OCI-LY1 (cell line): ENCODE results near the gene XPO6.
"Not testable (repeated sequence)": the region's sequence is repeated elsewhere in the genome, so short reads cannot be mapped to it uniquely, and the experiment has no call there.

Experiments used
- H2AFZ ChIP-seq: fragments of 200-600 bp; sonication (generic), shearing (Covaris generic); 2 replicates; pipeline ENCODE4 v1.6.0; 2014; ENCODE audit warnings: antibody characterized with exemption, mild to moderate bottlenecking, low read length
- H3F3A ChIP-seq: fragments of 200-600 bp; sonication (generic), shearing (Covaris generic); 2 replicates; pipeline ENCODE4 v1.6.0; 2014; ENCODE audit warnings: mild to moderate bottlenecking, antibody characterized with exemption, low read length, moderate library complexity; ENCODE audit not compliant: insufficient read depth
- H3K27ac ChIP-seq: fragments of 200-600 bp; sonication (generic); 2 replicates; pipeline ENCODE4 v1.5.1; 2014; ENCODE audit warnings: low read length, mixed run types, mild to moderate bottlenecking, low read depth; ENCODE audit not compliant: poor library complexity, severe bottlenecking
- H3K27me3 ChIP-seq: fragments of 200-600 bp; sonication (generic); 2 replicates; pipeline ENCODE4 v1.6.0; 2014; ENCODE audit warnings: antibody characterized with exemption, mild to moderate bottlenecking, low read length, moderate library complexity; ENCODE audit not compliant: insufficient read depth
- H3K36me3 ChIP-seq: fragments of 200-600 bp; sonication (generic); 2 replicates; pipeline ENCODE4 v1.6.1; 2014; ENCODE audit warnings: mild to moderate bottlenecking, antibody characterized with exemption, low read length, moderate library complexity, mixed read lengths; ENCODE audit not compliant: insufficient read depth
- H3K4me1 ChIP-seq: fragments of 200-600 bp; sonication (generic); 2 replicates; pipeline ENCODE4 v1.5.1; 2014; ENCODE audit warnings: mild to moderate bottlenecking, low read length, moderate library complexity; ENCODE audit not compliant: insufficient read depth, severe bottlenecking
- H3K4me2 ChIP-seq: fragments of 200-600 bp; sonication (generic), shearing (Covaris generic); 2 replicates; pipeline ENCODE4 v1.6.1; 2014; ENCODE audit warnings: low read length
- H3K4me3 ChIP-seq: fragments of 200-600 bp; sonication (generic); 2 replicates; pipeline ENCODE4 v1.5.1; 2014; ENCODE audit warnings: low read length, low read depth, mild to moderate bottlenecking, mixed read lengths; ENCODE audit not compliant: poor library complexity, severe bottlenecking
- H3K79me2 ChIP-seq: fragments of 200-600 bp; shearing (Covaris generic); 2 replicates; pipeline ENCODE4 v1.6.1; 2016; ENCODE audit warnings: mixed run types, low read length, mixed read lengths; ENCODE audit not compliant: insufficient read depth
- H3K9ac ChIP-seq: fragments of 200-600 bp; sonication (generic), shearing (Covaris generic); 2 replicates; pipeline ENCODE4 v1.6.1; 2014; ENCODE audit warnings: mild to moderate bottlenecking, low read length, mixed read lengths
- H3K9me2 ChIP-seq: fragments of 200-600 bp; sonication (generic), shearing (Covaris generic); 2 replicates; pipeline ENCODE4 v1.6.1; 2014; ENCODE audit warnings: low read depth, mild to moderate bottlenecking, low read length, mixed read lengths
- H3K9me3 ChIP-seq: fragments of 200-600 bp; shearing (Covaris generic); 2 replicates; pipeline ENCODE4 v1.6.1; 2014; ENCODE audit warnings: low read length, mixed read lengths
- H4K20me1 ChIP-seq: fragments of 200-600 bp; sonication (generic), shearing (Covaris generic); 2 replicates; pipeline ENCODE4 v1.6.0; 2016; ENCODE audit warnings: mild to moderate bottlenecking, low read length; ENCODE audit not compliant: insufficient read depth
- CTCF ChIP-seq: fragments of 200-600 bp; sonication (generic), shearing (Covaris generic); IDR thresholded peaks from 2 replicates; pipeline ENCODE4 v1.5.1; 2017; ENCODE audit warnings: mild to moderate bottlenecking, antibody characterized with exemption, low read length, moderate library complexity, mixed read lengths
- EZH2 ChIP-seq: fragments of 200-600 bp; sonication (generic), shearing (Covaris generic); IDR thresholded peaks from 2 replicates; pipeline ENCODE4 v1.8.0; 2017; ENCODE audit warnings: borderline replicate concordance, mixed run types, mild to moderate bottlenecking, antibody characterized with exemption, low read length, moderate library complexity, mixed read lengths

XPO6 gene

GRCh38 chr16:28255838-28256237 is 44.1 kb upstream of the XPO6 start:
- Histone ChIP-seq H2AFZ (no peak overlapping the region), H3K9me3 (no peaks in the 10 kb centered on the region), H3K36me3 (no peaks in the 10 kb centered on the region), H3K9ac (no peak overlapping the region), H3K27me3 (peaks cover 6% of the 10 kb centered on the region; the same call in 1 of the 2 replicates), H3K79me2 (no peaks in the 10 kb centered on the region), H3K4me2 (no peak overlapping the region), H3K4me3 (no peak overlapping the region), H3K9me2 (no peaks in the 10 kb centered on the region), H3K27ac (no peak overlapping the region), H3K4me1 (no peaks in the 10 kb centered on the region), H4K20me1 (no peaks in the 10 kb centered on the region), H3F3A (no peaks in the 10 kb centered on the region)
- TF ChIP-seq CTCF: no peak
- TF ChIP-seq EZH2: no peak

DNA sequence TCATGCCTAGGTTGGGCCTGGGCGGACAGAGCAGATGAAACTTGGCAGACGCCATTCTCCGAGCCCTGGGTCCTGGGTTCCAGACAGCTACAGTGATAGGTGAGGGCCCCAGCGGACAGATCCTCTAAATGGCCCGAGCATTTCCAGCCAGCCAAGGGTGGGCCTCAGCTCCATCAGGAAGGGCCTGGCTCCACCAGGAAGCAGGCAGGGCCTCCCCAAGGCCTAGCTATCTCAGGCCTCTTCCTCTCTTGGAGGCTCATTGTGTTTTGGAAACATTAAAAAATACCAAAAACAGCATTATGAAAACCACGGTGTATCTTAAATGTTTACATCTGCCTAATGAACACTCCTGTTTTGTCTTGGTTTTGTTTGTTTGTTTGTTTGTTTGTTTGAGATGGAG is 42.4 kb upstream of the XPO6 start:
- no peak for TF ChIP-seq EZH2
- no peak for TF ChIP-seq CTCF
- Histone ChIP-seq H3F3A (no peaks in the 10 kb centered on the region), H3K4me1 (no peaks in the 10 kb centered on the region), H3K27ac (no peak overlapping the region), H2AFZ (no peak overlapping the region), H3K36me3 (no peaks in the 10 kb centered on the region), H3K9me3 (no peaks in the 10 kb centered on the region), H3K4me2 (no peak overlapping the region), H3K27me3 (peaks cover 6% of the 10 kb centered on the region; the same call in 1 of the 2 replicates), H3K4me3 (no peak overlapping the region), H3K9ac (no peak overlapping the region), H4K20me1 (no peaks in the 10 kb centered on the region), H3K79me2 (no peaks in the 10 kb centered on the region), H3K9me2 (no peaks in the 10 kb centered on the region)

DNA sequence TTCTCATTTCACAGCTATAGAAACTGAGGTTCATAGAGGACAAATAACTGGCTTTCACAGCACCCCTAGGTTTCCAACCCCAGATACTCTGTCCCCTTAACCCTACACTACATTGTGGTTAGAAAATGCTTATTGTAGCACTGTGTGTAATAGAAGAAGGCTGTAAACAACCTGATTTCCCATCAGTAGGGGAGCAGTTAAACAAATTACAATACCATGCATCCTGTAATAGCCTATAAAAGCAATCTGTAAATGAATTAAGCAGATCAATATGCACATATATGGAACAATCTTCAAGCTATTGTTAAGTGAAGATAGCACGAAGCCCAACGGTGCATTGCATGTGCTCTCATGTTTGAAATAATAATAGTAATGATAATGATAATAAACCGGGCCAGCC is 39.2 kb upstream of the XPO6 start:
- no peaks in the 10 kb centered on the region for H3K79me2 ChIP-seq
- no peak overlapping the region for H2AFZ ChIP-seq
- no peak overlapping the region for H3K4me2 ChIP-seq
- H4K20me1 ChIP-seq: no peaks in the 10 kb centered on the region
- H3F3A ChIP-seq: no peaks in the 10 kb centered on the region
- H3K36me3 ChIP-seq: no peaks in the 10 kb centered on the region
- H3K27me3 ChIP-seq: peaks cover 6% of the 10 kb centered on the region; the same call in 1 of the 2 replicates
- no peaks in the 10 kb centered on the region for H3K9me3 ChIP-seq
- no peaks in the 10 kb centered on the region for H3K9me2 ChIP-seq
- H3K4me1 ChIP-seq: no peaks in the 10 kb centered on the region
- TF ChIP-seq EZH2: no peak
- no peak for TF ChIP-seq CTCF
- no peak overlapping the region for H3K9ac ChIP-seq
- H3K27ac ChIP-seq: no peak overlapping the region
- H3K4me3 ChIP-seq: no peak overlapping the region

GRCh38 chr16:28249483-28249882 is 37.7 kb upstream of the XPO6 start:
- not testable (repeated sequence) for H3K9ac ChIP-seq, H3K36me3 ChIP-seq, H3K9me2 ChIP-seq, H3K27me3 ChIP-seq, H2AFZ ChIP-seq, H4K20me1 ChIP-seq, H3K4me1 ChIP-seq, H3F3A ChIP-seq, H3K9me3 ChIP-seq, H3K4me3 ChIP-seq, H3K4me2 ChIP-seq, H3K27ac ChIP-seq, H3K79me2 ChIP-seq
